Left lung (tissue), 10 donors: ENCODE data around the gene ASPHD2. TPM values are rescaled to one million over a fixed set of nuclear protein-coding genes. Genes with fewer than 3 reads are reported as not detected.

Experiments
- ATAC-seq: fragments of 200-7000 bp; cut with Tn5 transposase; one replicate; pipeline ENCODE4 v1.9.1; 2020; ENCODE audit warnings: moderate library complexity
- DNase-seq, 4 donors: peaks; one replicate each; pipeline ENCODE4 v3.0.0-alpha.2; 2013 to 2020
- H3K27ac ChIP-seq, 2 donors: fragments of 200-600 bp; sonication (generic) in 1 of 2; one replicate each; pipeline versions ENCODE4 v1.5.0 to v1.8.0; 2020 to 2021
- H3K27me3 ChIP-seq, 2 donors: fragments of 200-600 bp; sonication (generic) in 1 of 2; one replicate each; pipeline versions ENCODE4 v1.5.0 to v1.8.0; 2020 to 2021
- H3K36me3 ChIP-seq, 2 donors: fragments of 200-600 bp; sonication (generic) in 1 of 2; one replicate each; pipeline versions ENCODE4 v1.5.0 to v1.8.0; 2020 to 2021
- H3K4me1 ChIP-seq, 2 donors: fragments of 200-600 bp; one replicate each; pipeline ENCODE4 v1.8.0; 2021
- H3K4me3 ChIP-seq, 2 donors: fragments of 200-600 bp; sonication (generic) in 1 of 2; one replicate each; pipeline versions ENCODE4 v1.5.0 to v1.8.0; 2020 to 2021; ENCODE audit warnings: mild to moderate bottlenecking in 1 of 2
- H3K9me3 ChIP-seq, 2 donors: fragments of 200-600 bp; sonication (generic) in 1 of 2; one replicate each; pipeline versions ENCODE4 v1.5.0 to v1.8.0; 2020 to 2021
- intact Hi-C, 2 donors: fragments of 100-400 bp; cut with DNase I; formaldehyde crosslinking; loops; one replicate each; pipeline versions ENCODE4 v1.11.2 to v1.14.2; 2022
- polyA plus RNA-seq, 6 donors: library from polyadenylated mRNA; unstranded; fragments of 120-200 nt; gene quantifications; one replicate each; pipeline ENCODE4 v1.2.1, GENCODE V29; 2013; ENCODE audit not compliant: insufficient read length in 6 of 6
- total RNA-seq, 2 donors: library from RNA; stranded (reverse); fragmentation: NEBNext Ultra II Directional; extraction: Animal tissue kit (Norgen Biotek cat#: 25700); gene quantifications; one replicate each; pipeline ENCODE4 v1.2.1, GENCODE V29; 2021
- TF ChIP-seq, protein P1 (sequence below), 2 donors: fragments of 200-600 bp; sonication (generic) in 1 of 2; IDR thresholded peaks; one replicate each; pipeline versions ENCODE4 v1.5.0 to v1.8.0; 2021; ENCODE audit warnings: antibody characterized with exemption in 2 of 2
- donor health status: DM: no; HTN: yes; CAD: no.
- donor health status: DM: no; HTN: no; CAD: no.

ASPHD2 gene
- total and polyA plus RNA-seq, 8 donors: 0.38 to 2.1 (median 0.60) TPM

DNA sequence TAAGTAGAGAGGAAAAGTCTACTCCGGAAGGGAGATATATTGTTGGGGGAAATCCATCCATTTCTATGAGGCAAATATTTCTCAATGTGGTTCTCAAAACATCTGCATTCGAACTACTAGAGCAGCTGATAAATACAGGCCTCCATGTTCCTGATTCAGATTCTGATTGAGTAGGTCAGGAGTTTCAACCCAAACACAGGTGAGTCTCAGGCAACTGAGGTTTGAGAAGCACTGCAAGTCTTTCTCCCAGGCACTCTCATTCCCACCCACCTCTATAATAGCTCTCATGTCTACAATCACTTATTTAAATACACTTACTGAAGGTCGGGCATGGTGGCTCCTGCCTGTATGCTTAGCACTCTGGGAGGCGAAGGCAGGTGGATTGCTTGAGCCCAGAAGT lies 14.7 kb upstream of the ASPHD2 start:
- DNase-seq: no peak
- no peaks in the 10 kb centered on the region for H3K4me1 ChIP-seq
- H3K4me3 ChIP-seq: no peak overlapping the region
- H3K27ac ChIP-seq: no peak overlapping the region
- TF ChIP-seq, protein P1, sequence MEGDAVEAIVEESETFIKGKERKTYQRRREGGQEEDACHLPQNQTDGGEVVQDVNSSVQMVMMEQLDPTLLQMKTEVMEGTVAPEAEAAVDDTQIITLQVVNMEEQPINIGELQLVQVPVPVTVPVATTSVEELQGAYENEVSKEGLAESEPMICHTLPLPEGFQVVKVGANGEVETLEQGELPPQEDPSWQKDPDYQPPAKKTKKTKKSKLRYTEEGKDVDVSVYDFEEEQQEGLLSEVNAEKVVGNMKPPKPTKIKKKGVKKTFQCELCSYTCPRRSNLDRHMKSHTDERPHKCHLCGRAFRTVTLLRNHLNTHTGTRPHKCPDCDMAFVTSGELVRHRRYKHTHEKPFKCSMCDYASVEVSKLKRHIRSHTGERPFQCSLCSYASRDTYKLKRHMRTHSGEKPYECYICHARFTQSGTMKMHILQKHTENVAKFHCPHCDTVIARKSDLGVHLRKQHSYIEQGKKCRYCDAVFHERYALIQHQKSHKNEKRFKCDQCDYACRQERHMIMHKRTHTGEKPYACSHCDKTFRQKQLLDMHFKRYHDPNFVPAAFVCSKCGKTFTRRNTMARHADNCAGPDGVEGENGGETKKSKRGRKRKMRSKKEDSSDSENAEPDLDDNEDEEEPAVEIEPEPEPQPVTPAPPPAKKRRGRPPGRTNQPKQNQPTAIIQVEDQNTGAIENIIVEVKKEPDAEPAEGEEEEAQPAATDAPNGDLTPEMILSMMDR (IDR thresholded peaks at IDR 0.05): no peak
- peaks cover 0 to 46% of the 10 kb centered on the region in 2 donors for H3K27me3 ChIP-seq
- H3K36me3 ChIP-seq: no peaks in the 10 kb centered on the region
- H3K9me3 ChIP-seq: no peaks in the 10 kb centered on the region
- intact Hi-C loops: no loop called here
- ATAC-seq: no peak

DNA sequence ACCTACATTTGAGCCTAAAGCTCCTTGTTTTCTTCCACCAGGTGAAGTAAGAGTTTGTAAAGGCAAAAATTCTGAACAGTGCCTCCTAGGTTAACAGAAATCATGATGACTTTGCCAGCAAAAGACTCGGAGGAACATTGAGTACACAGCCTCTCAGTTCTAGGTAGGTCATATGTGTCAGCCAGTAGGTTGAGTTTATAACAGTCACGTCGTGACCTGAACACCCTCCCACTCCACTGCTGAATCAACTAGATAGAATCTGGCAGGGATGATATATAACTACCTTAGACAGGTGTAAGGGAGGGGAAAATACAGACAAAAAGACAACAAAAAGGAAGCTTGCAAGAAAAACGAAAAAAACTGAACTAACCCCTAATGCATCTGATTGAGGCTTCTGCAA lies 12.8 kb upstream of the ASPHD2 start:
- Histone ChIP-seq H3K9me3 (no peaks in the 10 kb centered on the region), H3K27me3 (peaks cover 0 to 47% of the 10 kb centered on the region in 2 donors), H3K36me3 (no peaks in the 10 kb centered on the region), H3K27ac (no peak overlapping the region), H3K4me3 (no peak overlapping the region), H3K4me1 (no peaks in the 10 kb centered on the region)
- intact Hi-C loops: no loop called here
- no peak for ATAC-seq
- TF ChIP-seq, protein P1 (IDR thresholded peaks at IDR 0.05): no peak
- no peak for DNase-seq

DNA sequence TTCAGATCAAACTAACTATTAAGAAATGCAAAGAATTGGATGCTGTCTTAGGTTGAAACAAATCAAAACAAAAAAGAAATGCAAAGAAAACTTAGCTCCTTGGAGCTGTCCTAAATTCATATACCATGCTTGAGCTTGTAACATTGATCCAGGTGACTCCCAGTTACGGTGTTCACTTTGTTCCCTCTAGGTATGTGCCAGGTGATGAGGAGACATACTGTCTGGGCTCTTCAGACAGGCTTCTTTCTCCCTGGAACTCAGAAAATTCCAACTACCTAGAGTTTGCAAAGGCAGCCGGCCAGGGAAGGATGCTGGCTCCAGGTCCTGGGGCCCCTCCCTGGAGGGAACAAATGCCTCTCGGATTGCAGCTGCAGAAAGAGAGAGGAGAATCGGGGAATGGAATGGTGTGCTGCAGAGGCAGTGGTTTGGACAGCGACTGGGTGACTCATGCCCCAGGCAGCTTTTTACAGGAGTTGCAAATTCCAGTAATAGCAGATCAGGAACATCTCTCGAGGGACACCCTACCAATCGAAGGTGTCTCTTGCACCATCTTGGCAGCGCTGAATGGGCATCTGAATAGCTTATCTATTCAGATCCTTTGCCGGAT lies 12.3 kb upstream of the ASPHD2 start:
- Histone ChIP-seq H3K9me3 (no peaks in the 10 kb centered on the region), H3K27me3 (peaks cover 0 to 42% of the 10 kb centered on the region in 2 donors), H3K4me3 (no peak overlapping the region), H3K4me1 (no peaks in the 10 kb centered on the region), H3K36me3 (no peaks in the 10 kb centered on the region), H3K27ac (no peak overlapping the region)
- DNase-seq: no peak
- intact Hi-C loops: no loop called here
- peak; percentile 29 for ATAC-seq
- TF ChIP-seq, protein P1 (IDR thresholded peaks at IDR 0.05): no peak

DNA sequence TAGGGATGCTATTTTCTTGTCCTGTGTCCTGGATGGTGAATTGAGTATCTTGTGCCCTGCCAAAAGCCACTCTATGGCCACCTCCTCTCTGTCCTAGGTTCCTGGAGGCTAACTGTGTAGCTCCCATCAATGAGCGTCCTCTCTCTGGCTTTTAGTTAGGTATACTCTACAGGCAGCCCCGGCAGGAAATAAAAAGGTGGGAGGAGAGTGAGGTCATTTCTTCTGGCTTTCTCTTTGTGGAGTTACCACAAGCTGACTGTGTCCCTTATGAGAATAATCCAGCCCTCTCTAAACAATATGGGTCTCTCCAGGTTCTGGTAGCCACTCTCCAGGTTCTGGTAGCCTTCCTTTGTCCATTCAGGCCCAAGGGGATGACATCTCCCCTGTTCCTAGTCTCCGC lies 11.7 kb upstream of the ASPHD2 start:
- Histone ChIP-seq H3K27ac (no peak overlapping the region), H3K4me1 (no peaks in the 10 kb centered on the region), H3K36me3 (no peaks in the 10 kb centered on the region), H3K9me3 (no peaks in the 10 kb centered on the region), H3K4me3 (no peak overlapping the region), H3K27me3 (peaks cover 0 to 36% of the 10 kb centered on the region in 2 donors)
- DNase-seq: no peak
- TF ChIP-seq, protein P1 (IDR thresholded peaks at IDR 0.05): no peak
- intact Hi-C loops: no loop called here
- no peak for ATAC-seq

DNA sequence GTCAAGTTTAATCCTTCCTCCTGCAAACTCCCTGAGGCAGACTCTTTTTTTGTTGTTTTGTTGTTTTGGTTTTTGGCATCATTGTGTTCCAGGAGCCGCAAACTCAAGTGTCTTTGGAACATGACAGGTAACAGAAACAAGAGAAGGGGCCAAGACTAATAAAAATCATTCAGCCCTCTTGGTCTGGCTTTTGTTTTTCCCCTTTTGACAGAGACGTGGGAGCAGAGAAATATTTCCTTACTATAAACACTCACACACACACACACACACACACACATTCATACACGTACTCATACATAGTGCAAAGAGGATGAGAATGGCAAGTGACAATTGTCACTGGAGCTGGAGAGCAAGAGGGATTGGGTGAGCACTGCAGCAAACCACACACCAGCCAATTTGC lies 10.4 kb upstream of the ASPHD2 start:
- TF ChIP-seq, protein P1 (IDR thresholded peaks at IDR 0.05): no peak
- peaks cover 0 to 36% of the 10 kb centered on the region in 2 donors for H3K27me3 ChIP-seq
- H3K9me3 ChIP-seq: peaks cover 0 to 11% of the 10 kb centered on the region in 2 donors
- ATAC-seq (no peak), DNase-seq (no peak)
- H3K27ac ChIP-seq: no peak overlapping the region
- no peaks in the 10 kb centered on the region for H3K4me1 ChIP-seq
- intact Hi-C loops: no loop called here
- H3K4me3 ChIP-seq: no peak overlapping the region
- H3K36me3 ChIP-seq: no peaks in the 10 kb centered on the region
